KMS-11 (cell line): ENCODE data around the gene TFPT.
"Not testable (repeated sequence)": the region's sequence is repeated elsewhere in the genome, so short reads cannot be mapped to it uniquely, and the experiment has no call there.

ENCODE experiments used
- H2AFZ ChIP-seq: fragments of 200-600 bp; sonication (generic); 2 replicates; pipeline ENCODE4 v1.6.1; 2016; ENCODE audit warnings: antibody characterized with exemption, mixed run types, low read depth
- H3K27ac ChIP-seq: fragments of 200-600 bp; sonication (generic); 2 replicates; pipeline ENCODE4 v1.6.1; 2016; ENCODE audit warnings: mild to moderate bottlenecking, mixed run types
- H3K27me3 ChIP-seq: fragments of 200-600 bp; sonication (generic); 2 replicates; pipeline ENCODE4 v1.6.1; 2017; ENCODE audit warnings: mild to moderate bottlenecking, low read depth, mixed run types, moderate library complexity; ENCODE audit not compliant: insufficient read depth
- H3K36me3 ChIP-seq: fragments of 200-600 bp; sonication (generic); 2 replicates; pipeline ENCODE4 v1.6.1; 2017; ENCODE audit warnings: mild to moderate bottlenecking, mixed run types; ENCODE audit not compliant: insufficient read depth
- H3K4me1 ChIP-seq: fragments of 200-600 bp; sonication (generic); 2 replicates; pipeline ENCODE4 v1.6.1; 2016; ENCODE audit warnings: mild to moderate bottlenecking, low read depth, mixed run types; ENCODE audit not compliant: poor library complexity, severe bottlenecking
- H3K4me2 ChIP-seq: fragments of 200-600 bp; sonication (generic); 2 replicates; pipeline ENCODE4 v1.7.0; 2016; ENCODE audit warnings: mild to moderate bottlenecking, mixed run types
- H3K4me3 ChIP-seq: fragments of 200-600 bp; sonication (generic); IDR thresholded peaks from 2 replicates; pipeline ENCODE4 v1.6.1; 2017; ENCODE audit warnings: low read depth, low read length, mixed read lengths; ENCODE audit not compliant: insufficient read depth
- H3K79me2 ChIP-seq: fragments of 200-600 bp; sonication (generic); 2 replicates; pipeline ENCODE4 v1.6.1; 2016; ENCODE audit warnings: low read depth, mixed run types; ENCODE audit not compliant: insufficient read depth
- H3K9ac ChIP-seq: fragments of 200-600 bp; sonication (generic); 2 replicates; pipeline ENCODE4 v1.6.1; 2016; ENCODE audit warnings: mild to moderate bottlenecking, mixed run types
- H4K20me1 ChIP-seq: fragments of 200-600 bp; sonication (generic); 2 replicates; pipeline ENCODE4 v1.6.1; 2016; ENCODE audit warnings: mild to moderate bottlenecking, mixed run types; ENCODE audit not compliant: insufficient read depth
- TF ChIP-seq, protein P1 (sequence below): fragments of 200-600 bp; sonication (generic); conservative IDR thresholded peaks from 2 replicates; pipeline ENCODE4 v1.6.1; 2017; ENCODE audit warnings: low read depth, mild to moderate bottlenecking, antibody characterized with exemption, low read length, moderate library complexity, mixed read lengths

Gene TFPT

DNA sequence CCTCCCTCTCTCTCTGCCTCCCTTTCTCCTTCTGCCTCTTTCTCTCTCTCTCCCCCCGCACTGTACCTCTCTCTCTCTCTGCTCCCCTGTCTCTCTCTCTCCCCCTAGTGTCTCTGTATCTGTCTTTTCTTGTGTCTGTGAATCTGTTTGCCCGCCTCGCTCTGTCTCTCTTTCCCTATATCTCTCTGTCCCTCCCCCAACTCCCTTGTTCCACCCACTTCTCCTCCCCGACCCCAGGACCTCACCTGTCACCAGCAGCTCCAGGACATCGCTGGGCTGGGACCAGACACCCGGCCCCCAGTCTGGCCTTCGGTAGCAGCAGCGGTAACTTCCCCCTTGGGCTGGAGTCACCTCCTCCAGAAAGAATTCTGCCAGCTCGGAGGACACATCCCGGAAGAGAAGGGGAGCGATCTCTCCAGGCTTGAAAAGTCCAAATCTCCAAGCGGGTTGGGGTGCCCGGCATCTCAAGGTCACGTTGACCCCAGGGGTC, 18.8 kb downstream of the TFPT start:
- H3K4me2 ChIP-seq = peak overlapping the region; percentile 42; the same call in 1 of the 2 replicates

DNA sequence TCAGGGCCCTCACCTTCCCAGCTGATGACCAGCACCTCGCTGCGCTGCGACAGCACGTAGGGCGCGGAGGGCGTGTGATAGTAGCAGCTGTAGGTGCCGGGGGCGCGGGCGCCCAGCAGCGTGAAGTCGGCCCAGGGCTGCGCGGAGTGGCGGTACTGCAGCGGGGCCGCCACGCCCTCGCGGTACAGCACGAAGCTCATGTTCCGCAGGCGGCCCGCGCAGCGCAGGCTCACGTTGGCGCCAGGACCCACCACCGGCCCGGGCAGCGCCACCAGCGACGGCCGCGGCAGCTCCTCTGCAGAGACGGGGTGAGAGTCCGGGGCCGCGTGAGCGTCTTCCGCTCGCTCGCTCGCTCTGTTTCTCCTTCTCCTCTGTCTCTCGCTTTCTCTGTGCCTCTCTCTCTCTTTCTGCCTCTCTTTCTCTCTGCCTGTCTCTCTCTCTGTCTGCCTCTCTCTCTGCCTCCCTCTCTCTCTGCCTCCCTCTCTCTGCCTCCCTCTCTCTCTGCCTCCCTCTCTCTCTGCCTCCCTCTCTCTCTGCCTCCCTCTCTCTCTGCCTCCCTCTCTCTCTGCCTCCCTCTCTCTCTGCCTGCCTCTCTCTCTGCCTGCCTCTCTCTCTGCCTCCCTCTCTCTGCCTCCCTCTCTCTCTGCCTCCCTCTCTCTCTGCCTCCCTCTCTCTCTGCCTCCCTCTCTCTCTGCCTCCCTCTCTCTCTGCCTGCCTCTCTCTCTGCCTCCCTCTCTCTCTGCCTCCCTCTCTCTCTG, 19.4 kb downstream of the TFPT start:
- not testable (repeated sequence) for H3K36me3 ChIP-seq, H4K20me1 ChIP-seq, H3K9ac ChIP-seq, H3K4me3 ChIP-seq, H3K27ac ChIP-seq, H3K4me2 ChIP-seq, H3K79me2 ChIP-seq, H3K27me3 ChIP-seq, H3K4me1 ChIP-seq
- H2AFZ ChIP-seq = peak overlapping the region; percentile 71; the same call in 1 of the 2 replicates

More for the DNA sequence above, 18.8 kb downstream of the TFPT start:
- H3K4me3 ChIP-seq = no peak overlapping the region
- H3K9ac ChIP-seq = no peak overlapping the region
- H3K4me1 ChIP-seq = no peaks in the 10 kb centered on the region
- H2AFZ ChIP-seq = peak overlapping the region; percentile 71; the same call in 1 of the 2 replicates
- H3K79me2 ChIP-seq = no peaks in the 10 kb centered on the region
- H3K27me3 ChIP-seq = peaks cover 4% of the 10 kb centered on the region; the same call in 1 of the 2 replicates
- no peaks in the 10 kb centered on the region for H4K20me1 ChIP-seq
- no peaks in the 10 kb centered on the region for H3K36me3 ChIP-seq
- TF ChIP-seq, protein P1, sequence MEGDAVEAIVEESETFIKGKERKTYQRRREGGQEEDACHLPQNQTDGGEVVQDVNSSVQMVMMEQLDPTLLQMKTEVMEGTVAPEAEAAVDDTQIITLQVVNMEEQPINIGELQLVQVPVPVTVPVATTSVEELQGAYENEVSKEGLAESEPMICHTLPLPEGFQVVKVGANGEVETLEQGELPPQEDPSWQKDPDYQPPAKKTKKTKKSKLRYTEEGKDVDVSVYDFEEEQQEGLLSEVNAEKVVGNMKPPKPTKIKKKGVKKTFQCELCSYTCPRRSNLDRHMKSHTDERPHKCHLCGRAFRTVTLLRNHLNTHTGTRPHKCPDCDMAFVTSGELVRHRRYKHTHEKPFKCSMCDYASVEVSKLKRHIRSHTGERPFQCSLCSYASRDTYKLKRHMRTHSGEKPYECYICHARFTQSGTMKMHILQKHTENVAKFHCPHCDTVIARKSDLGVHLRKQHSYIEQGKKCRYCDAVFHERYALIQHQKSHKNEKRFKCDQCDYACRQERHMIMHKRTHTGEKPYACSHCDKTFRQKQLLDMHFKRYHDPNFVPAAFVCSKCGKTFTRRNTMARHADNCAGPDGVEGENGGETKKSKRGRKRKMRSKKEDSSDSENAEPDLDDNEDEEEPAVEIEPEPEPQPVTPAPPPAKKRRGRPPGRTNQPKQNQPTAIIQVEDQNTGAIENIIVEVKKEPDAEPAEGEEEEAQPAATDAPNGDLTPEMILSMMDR = no peak
- H3K27ac ChIP-seq = no peak overlapping the region

DNA sequence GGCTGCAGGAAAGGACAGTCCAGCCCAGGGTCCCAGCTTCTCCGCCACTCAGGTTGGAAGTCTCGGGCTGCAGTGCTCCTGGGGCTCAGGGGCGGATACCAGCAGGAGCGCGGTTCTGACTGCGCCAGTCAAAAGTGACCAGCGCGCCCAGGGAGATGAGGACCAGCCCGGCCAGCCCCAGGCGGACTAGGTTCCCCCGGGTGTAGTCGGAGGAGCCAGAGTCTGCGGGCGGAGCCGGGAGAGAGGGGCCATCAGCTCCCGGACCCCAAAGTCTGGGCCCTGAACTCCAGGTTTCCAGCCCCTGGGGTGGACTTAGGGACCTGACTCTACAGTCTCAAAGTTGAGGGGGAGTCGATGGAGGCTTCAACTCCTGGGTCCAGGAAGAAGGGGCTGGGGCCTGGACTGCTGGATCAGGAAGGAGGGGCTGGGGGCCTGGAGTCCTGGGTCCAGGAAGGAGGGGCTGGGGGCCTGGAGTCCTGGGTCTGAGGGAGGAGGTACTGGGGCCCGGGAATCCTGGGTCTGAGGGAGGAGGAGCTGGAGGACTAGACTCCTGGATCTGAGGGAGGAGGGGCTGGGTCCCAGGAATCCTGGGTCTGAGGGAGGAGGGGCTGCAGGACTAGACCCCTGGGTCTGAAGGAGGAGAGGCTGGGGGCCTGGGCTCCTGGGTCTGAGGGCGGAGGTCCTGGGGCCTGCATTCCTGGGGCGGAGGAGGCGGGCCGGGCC, 20.2 kb downstream of the TFPT start:
- H2AFZ ChIP-seq = no peak overlapping the region
- H3K36me3 ChIP-seq = no peaks in the 10 kb centered on the region
- TF ChIP-seq, protein P1 = no peak
- no peak overlapping the region for H3K4me2 ChIP-seq
- H3K79me2 ChIP-seq = no peaks in the 10 kb centered on the region
- H3K4me3 ChIP-seq = no peak overlapping the region
- H3K27me3 ChIP-seq = peaks cover 4% of the 10 kb centered on the region; the same call in 1 of the 2 replicates
- H3K9ac ChIP-seq = no peak overlapping the region
- no peaks in the 10 kb centered on the region for H4K20me1 ChIP-seq
- no peak overlapping the region for H3K27ac ChIP-seq
- no peaks in the 10 kb centered on the region for H3K4me1 ChIP-seq

DNA sequence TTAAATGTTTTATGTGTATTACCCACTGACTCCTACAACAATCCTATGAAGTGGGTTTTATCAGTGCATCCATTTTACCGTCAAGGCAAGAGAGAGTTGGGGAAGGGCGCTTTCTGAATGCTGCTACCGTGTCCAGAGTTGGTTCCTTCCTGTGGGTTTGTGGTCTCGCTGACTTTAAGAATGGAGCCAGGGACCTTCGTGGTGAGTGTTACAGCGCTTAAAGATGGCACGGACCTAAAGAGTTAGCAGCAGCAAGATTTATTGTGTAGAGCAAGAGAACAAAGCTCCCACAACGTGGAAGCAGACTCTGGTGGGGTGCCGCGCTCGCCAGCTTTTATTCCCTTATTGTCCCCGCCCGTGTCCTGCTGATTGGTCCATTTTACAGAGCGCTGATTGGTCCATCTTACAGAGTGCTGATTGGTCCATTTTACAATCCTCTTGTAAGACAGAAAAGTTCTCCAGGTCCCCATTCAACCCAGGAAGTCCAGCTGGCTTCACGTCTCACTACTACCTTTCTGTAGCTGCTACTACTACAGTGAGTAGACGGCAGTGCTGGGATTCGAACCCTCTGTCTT, 20.9 kb downstream of the TFPT start:
- no peaks in the 10 kb centered on the region for H3K36me3 ChIP-seq
- TF ChIP-seq, protein P1 = no peak
- H3K4me3 ChIP-seq = no peak overlapping the region
- no peak overlapping the region for H2AFZ ChIP-seq
- no peaks in the 10 kb centered on the region for H3K79me2 ChIP-seq
- no peaks in the 10 kb centered on the region for H3K4me1 ChIP-seq
- H3K27ac ChIP-seq = no peak overlapping the region
- H3K9ac ChIP-seq = no peak overlapping the region
- H3K27me3 ChIP-seq = peaks cover 4% of the 10 kb centered on the region; the same call in 1 of the 2 replicates
- no peaks in the 10 kb centered on the region for H4K20me1 ChIP-seq
- H3K4me2 ChIP-seq = no peak overlapping the region
